Mucosa of rectum (tissue), 2 donors: Measurements from ENCODE around the gene STX19.
A peak's percentile ranks its signal among the peaks of the same experiment; 100 is the strongest.
"Not testable (repeated sequence)": the region's sequence is repeated elsewhere in the genome, so short reads cannot be mapped to it uniquely, and the experiment has no call there.

Experiments used
- H3K27ac ChIP-seq, 2 donors: one replicate each; pipeline ENCODE4 v1.7.0; 2013; ENCODE audit warnings: inconsistent platforms in 2 of 2, low read depth in 2 of 2, low read length in 2 of 2
- H3K27me3 ChIP-seq, 2 donors: one replicate each; pipeline ENCODE4 v1.7.0; 2013; ENCODE audit warnings: low read length in 2 of 2; ENCODE audit not compliant: control insufficient read depth in 2 of 2, insufficient read depth in 2 of 2
- H3K36me3 ChIP-seq, 2 donors: one replicate each; pipeline ENCODE4 v1.7.0; 2013; ENCODE audit warnings: low read length in 2 of 2; ENCODE audit not compliant: control insufficient read depth in 2 of 2, insufficient read depth in 2 of 2
- H3K4me1 ChIP-seq, 2 donors: one replicate each; pipeline ENCODE4 v1.7.0; 2013; ENCODE audit warnings: low read length in 2 of 2, mild to moderate bottlenecking in 1 of 2; ENCODE audit not compliant: control insufficient read depth in 2 of 2, insufficient read depth in 2 of 2
- H3K4me3 ChIP-seq, 2 donors: one replicate each; pipeline ENCODE4 v1.7.0; 2013; ENCODE audit warnings: low read length in 2 of 2
- H3K9ac ChIP-seq, 2 donors: one replicate each; pipeline ENCODE4 v1.7.0; 2013; ENCODE audit warnings: low read length in 2 of 2, low read depth in 1 of 2, mild to moderate bottlenecking in 1 of 2
- H3K9me3 ChIP-seq, 2 donors: one replicate each; pipeline ENCODE4 v1.7.0; 2013; ENCODE audit warnings: low read length in 2 of 2; ENCODE audit not compliant: control insufficient read depth in 2 of 2
- donor health status: healthy.
- donor health status: Normal muscosa, but diverticular disease.

The STX19 gene

DNA sequence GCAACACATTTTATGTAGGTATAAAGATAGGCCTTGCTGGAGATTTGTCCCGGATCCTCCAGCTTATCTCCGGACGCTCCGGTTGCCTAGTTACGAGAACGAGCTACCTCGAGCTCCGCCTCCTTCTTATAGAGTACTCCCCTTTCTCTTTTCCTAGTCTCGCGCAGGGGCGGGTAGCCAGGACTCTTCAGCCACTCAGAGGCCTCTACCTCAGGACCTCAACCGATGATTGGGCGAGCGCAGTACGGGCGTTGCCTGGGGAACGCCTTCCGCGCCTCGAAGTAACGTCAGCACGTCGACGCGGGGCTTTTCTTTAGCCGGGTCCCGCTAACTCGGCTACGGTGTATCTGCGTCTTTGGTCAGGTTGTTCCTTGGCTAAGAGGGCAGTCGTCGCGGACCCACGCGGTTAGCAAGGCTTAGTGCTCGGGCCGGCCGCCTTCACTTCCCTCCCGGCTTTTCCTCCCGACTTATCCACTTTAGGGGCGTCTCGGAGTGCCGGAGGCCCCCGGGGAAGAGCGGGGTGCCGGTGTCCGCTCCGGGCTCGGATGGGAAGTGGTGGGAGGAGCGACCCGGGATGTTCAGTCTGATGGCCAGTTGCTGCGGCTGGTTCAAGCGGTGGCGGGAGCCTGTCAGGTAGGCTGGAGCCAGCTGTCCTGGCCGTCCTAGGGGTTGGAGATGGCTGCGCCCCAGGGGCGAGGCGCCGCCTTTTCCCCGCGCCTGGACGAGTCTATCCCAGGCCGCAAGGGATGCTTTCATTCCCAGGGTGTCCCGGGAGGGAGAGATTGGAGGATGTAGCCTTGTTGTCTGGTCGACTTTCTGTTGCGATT lies 48.3 kb downstream of the STX19 start, which contains the start of gene ARL13B:
TSS of gene ARL13B (plus strand) at position 306 of the 827 bp plus-strand sequence. CDS start at position 575, 269 bp downstream.
- H3K4me1 ChIP-seq, result peaks cover 0 to 3% of the 10 kb centered on the region in 2 donors
- H3K27ac ChIP-seq, result peak within 1 kb of the TSS; percentile 90 to 94
- H3K9ac ChIP-seq, result peak within 1 kb of the TSS; percentile 84 to 85
- no peaks in the 10 kb centered on the region for H3K9me3 ChIP-seq
- no peaks in the 10 kb centered on the region for H3K36me3 ChIP-seq
- no peaks in the 10 kb centered on the region for H3K27me3 ChIP-seq
- peak within 1 kb of the TSS; percentile 89 to 95 for H3K4me3 ChIP-seq

DNA sequence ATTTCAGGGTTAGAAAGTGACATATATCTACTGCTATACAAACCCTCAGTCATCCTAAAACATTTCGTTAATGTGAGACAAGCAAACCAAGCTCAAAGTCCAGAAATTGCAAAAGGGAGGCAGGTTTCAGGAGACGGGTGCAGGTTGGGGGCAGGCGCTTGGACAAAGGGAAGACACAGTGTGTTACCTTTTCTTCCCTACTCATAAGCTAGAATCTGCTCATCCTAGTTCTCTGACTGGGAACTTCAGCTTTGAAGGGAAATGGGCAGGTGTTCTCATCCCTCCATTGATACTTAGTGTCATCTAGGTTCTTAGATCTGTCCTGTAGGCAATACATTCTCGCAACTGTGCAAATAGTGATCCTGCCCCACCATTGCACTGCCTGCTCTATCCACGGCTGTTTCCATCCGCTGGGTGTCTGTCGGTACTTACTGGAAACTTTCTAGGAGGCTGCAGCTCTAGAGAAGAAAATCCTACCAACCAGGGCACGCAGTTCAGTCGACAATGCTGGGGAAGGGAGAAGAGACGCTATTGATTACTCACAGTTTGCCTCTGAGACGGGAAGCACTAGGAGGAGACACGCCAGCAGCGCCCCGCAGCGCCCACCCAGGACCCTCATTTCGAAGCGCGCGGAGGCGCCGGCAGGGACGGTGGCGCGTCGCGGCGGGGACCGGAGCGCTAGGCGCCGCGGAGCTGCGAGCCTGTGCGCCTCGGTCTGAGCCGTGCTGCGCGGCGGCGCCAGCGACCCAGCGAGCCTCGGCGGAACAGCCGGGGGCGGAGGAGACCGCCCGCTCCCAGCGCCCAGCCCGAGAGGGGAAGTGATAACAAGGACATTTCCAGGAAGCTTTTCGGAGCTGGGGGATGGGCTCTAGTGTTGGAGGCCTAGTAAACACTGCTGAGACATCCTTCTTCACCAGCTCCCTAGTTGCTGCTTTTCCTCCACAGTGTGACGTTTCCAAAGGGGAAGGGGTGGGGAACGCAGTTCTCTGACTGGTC lies 55.0 kb downstream of the STX19 start, which contains the start of gene PROS1:
TSS of gene PROS1 (minus strand) at position 766 of the 996 bp plus-strand sequence. CDS start at position 619, 147 bp downstream.
- peaks cover 0 to 6% of the 10 kb centered on the region in 2 donors for H3K4me1 ChIP-seq

DNA sequence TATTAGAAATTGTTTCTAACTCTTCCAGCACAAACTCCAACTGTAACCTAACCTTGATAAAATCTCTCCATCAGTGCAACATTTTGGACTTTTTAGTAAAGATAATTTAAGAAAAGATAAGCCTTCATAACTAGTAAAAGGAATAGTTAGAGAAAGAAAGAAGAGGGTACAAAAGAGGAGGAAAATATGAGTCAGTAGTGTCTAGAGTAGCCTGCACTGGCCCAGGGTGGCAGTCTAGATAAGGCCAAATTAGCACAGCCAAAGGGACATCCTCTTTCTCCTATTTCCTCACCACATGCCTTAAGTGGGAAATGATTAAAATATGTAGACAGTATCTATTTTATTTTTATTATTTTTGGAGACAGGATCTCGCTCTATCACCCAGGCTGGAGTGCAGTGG lies 58.4 kb downstream of the STX19 start:
- Histone ChIP-seq H3K4me3 (no peak overlapping the region), H3K27me3 (no peaks in the 10 kb centered on the region), H3K9ac (no peak overlapping the region), H3K27ac (no peak overlapping the region), H3K9me3 (no peaks in the 10 kb centered on the region), H3K36me3 (no peaks in the 10 kb centered on the region), H3K4me1 (peaks cover 0 to 6% of the 10 kb centered on the region in 2 donors)

More for the DNA sequence above, 55.0 kb downstream of the STX19 start, which contains the start of gene PROS1:
- Histone ChIP-seq H3K4me3 (peak within 1 kb of the TSS; percentile 77), H3K9me3 (no peaks in the 10 kb centered on the region), H3K36me3 (no peaks in the 10 kb centered on the region), H3K27ac (peak within 1 kb of the TSS; percentile 72 to 84), H3K27me3 (no peaks in the 10 kb centered on the region), H3K9ac (peak within 1 kb of the TSS; percentile 48 to 66)

DNA sequence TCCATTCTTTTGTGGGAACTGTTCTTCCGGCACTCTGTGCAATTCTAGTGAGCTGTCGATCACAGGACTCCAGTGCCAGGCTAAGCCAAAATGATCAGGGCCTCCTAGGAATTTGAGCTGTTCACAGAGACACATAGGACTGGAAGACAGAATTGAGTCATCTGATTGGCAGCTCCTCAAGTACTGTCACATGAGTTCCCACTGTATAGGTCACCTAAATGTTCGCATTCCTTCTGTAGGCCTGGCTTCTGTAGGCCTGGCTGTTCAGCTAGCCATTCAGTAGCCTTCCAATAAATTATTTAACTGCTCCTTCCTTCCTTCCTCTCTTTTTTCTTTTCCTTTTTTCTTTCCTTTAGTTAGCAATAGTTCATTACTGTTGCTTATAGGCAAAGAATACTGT lies 59.0 kb downstream of the STX19 start:
- Histone ChIP-seq H3K27me3 (no peaks in the 10 kb centered on the region), H3K36me3 (no peaks in the 10 kb centered on the region), H3K4me3 (no peak overlapping the region), H3K4me1 (peaks cover 0 to 6% of the 10 kb centered on the region in 2 donors), H3K27ac (no peak overlapping the region), H3K9ac (no peak overlapping the region), H3K9me3 (no peaks in the 10 kb centered on the region)

DNA sequence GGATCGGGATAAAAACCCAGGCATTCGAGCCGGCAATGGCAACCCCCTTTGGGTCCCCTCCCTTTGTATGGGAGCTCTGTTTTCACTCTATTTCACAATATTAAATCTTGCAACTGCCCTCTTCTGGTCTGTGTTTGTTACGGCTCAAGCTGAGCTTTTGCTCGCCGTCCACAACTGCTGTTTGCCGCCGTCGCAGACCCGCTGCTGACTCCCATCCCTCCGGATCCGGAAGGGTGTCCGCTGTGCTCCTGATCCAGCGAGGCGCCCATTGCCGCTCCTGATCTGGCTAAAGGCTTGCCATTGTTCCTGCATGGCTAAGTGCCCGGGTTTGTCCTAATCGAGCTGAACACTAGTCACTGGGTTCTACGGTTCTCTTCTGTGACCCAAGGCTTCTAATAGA lies 63.3 kb downstream of the STX19 start:
- not testable (repeated sequence) for H3K4me1 ChIP-seq, H3K27me3 ChIP-seq, H3K27ac ChIP-seq, H3K4me3 ChIP-seq, H3K36me3 ChIP-seq, H3K9ac ChIP-seq, H3K9me3 ChIP-seq
